ENCODE measurements around the gene TRIM9.

DNA sequence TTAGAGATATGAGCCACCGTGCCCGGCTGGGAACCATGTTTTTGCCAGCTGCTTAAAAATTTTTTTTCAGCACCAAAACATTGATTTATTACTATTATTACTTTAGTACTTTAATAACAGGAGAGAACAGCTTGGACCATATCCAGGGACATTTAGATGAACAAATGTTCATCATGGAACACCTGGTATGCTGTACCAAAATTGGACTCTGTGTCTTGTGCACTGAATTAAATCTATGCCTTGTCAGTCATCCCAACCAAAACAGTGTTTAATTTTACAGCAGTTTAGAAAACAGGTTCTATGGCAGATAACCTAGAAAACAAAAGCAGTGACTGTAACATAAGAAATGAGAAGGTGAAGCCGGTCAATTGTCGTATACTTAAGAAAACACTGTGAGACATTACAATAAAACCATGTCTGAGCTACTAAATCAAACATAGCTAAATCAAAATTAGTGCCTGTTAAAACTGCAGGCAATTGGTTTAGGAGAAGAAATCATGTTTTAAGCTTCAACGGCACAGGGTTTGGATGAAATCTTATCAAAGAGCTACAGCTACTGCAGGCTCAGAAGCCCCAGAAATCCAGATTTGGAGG lies 92.4 kb downstream of the TRIM9 start:
- TF ChIP-seq, protein P1, sequence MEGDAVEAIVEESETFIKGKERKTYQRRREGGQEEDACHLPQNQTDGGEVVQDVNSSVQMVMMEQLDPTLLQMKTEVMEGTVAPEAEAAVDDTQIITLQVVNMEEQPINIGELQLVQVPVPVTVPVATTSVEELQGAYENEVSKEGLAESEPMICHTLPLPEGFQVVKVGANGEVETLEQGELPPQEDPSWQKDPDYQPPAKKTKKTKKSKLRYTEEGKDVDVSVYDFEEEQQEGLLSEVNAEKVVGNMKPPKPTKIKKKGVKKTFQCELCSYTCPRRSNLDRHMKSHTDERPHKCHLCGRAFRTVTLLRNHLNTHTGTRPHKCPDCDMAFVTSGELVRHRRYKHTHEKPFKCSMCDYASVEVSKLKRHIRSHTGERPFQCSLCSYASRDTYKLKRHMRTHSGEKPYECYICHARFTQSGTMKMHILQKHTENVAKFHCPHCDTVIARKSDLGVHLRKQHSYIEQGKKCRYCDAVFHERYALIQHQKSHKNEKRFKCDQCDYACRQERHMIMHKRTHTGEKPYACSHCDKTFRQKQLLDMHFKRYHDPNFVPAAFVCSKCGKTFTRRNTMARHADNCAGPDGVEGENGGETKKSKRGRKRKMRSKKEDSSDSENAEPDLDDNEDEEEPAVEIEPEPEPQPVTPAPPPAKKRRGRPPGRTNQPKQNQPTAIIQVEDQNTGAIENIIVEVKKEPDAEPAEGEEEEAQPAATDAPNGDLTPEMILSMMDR (conservative IDR thresholded peaks at IDR 0.05), result no peak
- no peak for TF ChIP-seq ZFX (IDR thresholded peaks at IDR 0.05)
